ENCODE results near the gene EML5.

- TF ChIP-seq CTCF (conservative IDR thresholded peaks at IDR 0.05; ENCODE audit: low read depth in 2 of 2) (no peak), ETS1 (IDR thresholded peaks at IDR 0.05) (no peak), CREB1 (CRISPR knock-in tag; IDR thresholded peaks at IDR 0.05; ENCODE audit: low read depth) (no peak), EZH2 (IDR thresholded peaks at IDR 0.05; ENCODE audit: low read depth, unreplicated experiment) (no peak), POLR2AphosphoS5 (IDR thresholded peaks at IDR 0.05; ENCODE audit: low read depth) (no peak), EZH2phosphoT487 (IDR thresholded peaks at IDR 0.05; ENCODE audit: unreplicated experiment) (no peak), ZNF331 (CRISPR knock-in tag; IDR thresholded peaks at IDR 0.05; ENCODE audit: low read depth) (no peak), JUNB (IDR thresholded peaks at IDR 0.05; ENCODE audit: unreplicated experiment) (no peak), ZNF114 (CRISPR knock-in tag; IDR thresholded peaks at IDR 0.05) (no peak), ZNF462 (CRISPR knock-in tag; IDR thresholded peaks at IDR 0.05) (no peak), STAT1 (IDR thresholded peaks at IDR 0.05; ENCODE audit: unreplicated experiment) (no peak), NANOG (IDR thresholded peaks at IDR 0.05; ENCODE audit: borderline replicate concordance) (no peak)
- TF ChIP-seq, protein P1, sequence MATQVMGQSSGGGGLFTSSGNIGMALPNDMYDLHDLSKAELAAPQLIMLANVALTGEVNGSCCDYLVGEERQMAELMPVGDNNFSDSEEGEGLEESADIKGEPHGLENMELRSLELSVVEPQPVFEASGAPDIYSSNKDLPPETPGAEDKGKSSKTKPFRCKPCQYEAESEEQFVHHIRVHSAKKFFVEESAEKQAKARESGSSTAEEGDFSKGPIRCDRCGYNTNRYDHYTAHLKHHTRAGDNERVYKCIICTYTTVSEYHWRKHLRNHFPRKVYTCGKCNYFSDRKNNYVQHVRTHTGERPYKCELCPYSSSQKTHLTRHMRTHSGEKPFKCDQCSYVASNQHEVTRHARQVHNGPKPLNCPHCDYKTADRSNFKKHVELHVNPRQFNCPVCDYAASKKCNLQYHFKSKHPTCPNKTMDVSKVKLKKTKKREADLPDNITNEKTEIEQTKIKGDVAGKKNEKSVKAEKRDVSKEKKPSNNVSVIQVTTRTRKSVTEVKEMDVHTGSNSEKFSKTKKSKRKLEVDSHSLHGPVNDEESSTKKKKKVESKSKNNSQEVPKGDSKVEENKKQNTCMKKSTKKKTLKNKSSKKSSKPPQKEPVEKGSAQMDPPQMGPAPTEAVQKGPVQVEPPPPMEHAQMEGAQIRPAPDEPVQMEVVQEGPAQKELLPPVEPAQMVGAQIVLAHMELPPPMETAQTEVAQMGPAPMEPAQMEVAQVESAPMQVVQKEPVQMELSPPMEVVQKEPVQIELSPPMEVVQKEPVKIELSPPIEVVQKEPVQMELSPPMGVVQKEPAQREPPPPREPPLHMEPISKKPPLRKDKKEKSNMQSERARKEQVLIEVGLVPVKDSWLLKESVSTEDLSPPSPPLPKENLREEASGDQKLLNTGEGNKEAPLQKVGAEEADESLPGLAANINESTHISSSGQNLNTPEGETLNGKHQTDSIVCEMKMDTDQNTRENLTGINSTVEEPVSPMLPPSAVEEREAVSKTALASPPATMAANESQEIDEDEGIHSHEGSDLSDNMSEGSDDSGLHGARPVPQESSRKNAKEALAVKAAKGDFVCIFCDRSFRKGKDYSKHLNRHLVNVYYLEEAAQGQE (IDR thresholded peaks at IDR 0.05; ENCODE audit: unreplicated experiment): no peak
These were observed 195.7 kb downstream of the EML5 start for GRCh38 chr14:88597038-88597437.

Data from GM23338 (cell line).